ENCODE measurements around the gene GSTA4. TPM values are rescaled to one million over a fixed set of nuclear protein-coding genes. Genes with fewer than 3 reads are reported as not detected.

GSTA4 gene
- total and polyA plus RNA-seq, 2 donors (not counting 3 experiments of a cell fraction or from before 2014, with no cell fraction given) = 15.0 to 24.6 TPM

- Histone ChIP-seq H3K27me3 (ENCODE audit: control insufficient read depth in 2 of 2, insufficient read depth in 2 of 2, low read length in 2 of 2) (no peaks in the 10 kb centered on the region), H3K36me3 (ENCODE audit: control insufficient read depth in 2 of 2, extremely low read depth in 1 of 2, insufficient read depth in 2 of 2, low read length in 2 of 2) (no peaks in the 10 kb centered on the region)
- dilution Hi-C loops (cut with MboI; ENCODE audit: extremely low pct_ligation_motif_present, low sequenced_read_pairs) = no loop called here
These were observed 33.4 kb upstream of the GSTA4 start for GRCh38 chr6:53028467-53028866.

More at GRCh38 chr6:53028467-53028866, 33.4 kb upstream of the GSTA4 start:
- no peak overlapping the region for H3K27ac ChIP-seq (ENCODE audit: insufficient read depth, low read depth, low read length)
- BruUV-seq (replicated peaks) = no TSS peak
- ChIA-PET POLR2A (no interaction called here), CTCF (no interaction called here)
- H3K9me1 ChIP-seq (replicated peaks; ENCODE audit: control insufficient read depth, extremely low read depth, insufficient read depth, low read length) = no peaks in the 10 kb centered on the region
- H3K9me3 ChIP-seq (replicated peaks; ENCODE audit: control insufficient read depth, insufficient read depth, low read length) = no peaks in the 10 kb centered on the region
- intact Hi-C loops (cut with micrococcal nuclease) = no loop called here
- no peak overlapping the region for H2AFZ ChIP-seq (ENCODE audit: low read depth, low read length)
- no peak overlapping the region for H3K9ac ChIP-seq (replicated peaks; ENCODE audit: extremely low read depth, insufficient read depth, low read length)
- H3K4me1 ChIP-seq (ENCODE audit: control insufficient read depth, extremely low read depth, insufficient read depth, low read length) = no peaks in the 10 kb centered on the region
- no peak overlapping the region for H3K4me2 ChIP-seq (ENCODE audit: insufficient read depth, low read length)
- DNase-seq (ENCODE audit: low read depth, low spot score) (no peak), FAIRE-seq (no peak)
- TF ChIP-seq MAX (IDR thresholded peaks at IDR 0.05; ENCODE audit: insufficient read depth, insufficient read length) = no peak
- no peak for TF ChIP-seq CTCF (IDR thresholded peaks at IDR 0.05; ENCODE audit: extremely low read depth in 1 of 2, insufficient read depth in 1 of 2, low read depth in 1 of 2, low read length in 2 of 2)
- TF ChIP-seq POLR2AphosphoS5 (IDR thresholded peaks at IDR 0.05; ENCODE audit: insufficient read depth, low read depth, low read length) = no peak
- no peak for TF ChIP-seq MYC (IDR thresholded peaks at IDR 0.05; ENCODE audit: low read depth, low read length)
- TF ChIP-seq JUN (IDR thresholded peaks at IDR 0.05; ENCODE audit: borderline replicate concordance, insufficient read depth, insufficient read length, low read depth) = no peak
- no peak for TF ChIP-seq EZH2 (IDR thresholded peaks at IDR 0.05; ENCODE audit: borderline replicate concordance, low read depth, low read length, severe bottlenecking)
- TF ChIP-seq FOS (IDR thresholded peaks at IDR 0.05; ENCODE audit: borderline replicate concordance, insufficient read depth, low read length) = no peak
- no peak for TF ChIP-seq POLR2A (IDR thresholded peaks at IDR 0.05; ENCODE audit: low read depth, low read length)
- no peak for TF ChIP-seq GATA2 (IDR thresholded peaks at IDR 0.05; ENCODE audit: insufficient read depth, insufficient read length, low read depth, low read length)
- no peaks in the 10 kb centered on the region for H4K20me1 ChIP-seq (replicated peaks; ENCODE audit: control insufficient read depth, extremely low read depth, insufficient read depth, low read length)
- no peak overlapping the region for H3K4me3 ChIP-seq (replicated peaks in 1 of 3; ENCODE audit: insufficient read depth in 1 of 3, low read depth in 1 of 3, low read length in 3 of 3)
- no peaks in the 10 kb centered on the region for H3K79me2 ChIP-seq (ENCODE audit: control insufficient read depth, insufficient read depth, low read length)

All from endothelial cell of umbilical vein (primary cell).